Mesendoderm (in vitro differentiated cells): ENCODE data around the gene NHLRC3.
A peak's percentile ranks its signal among the peaks of the same experiment; 100 is the strongest.

ENCODE experiments used
- DNase-seq: peaks from one replicate; pipeline ENCODE4 v3.0.0; 2013
- H2AK5ac ChIP-seq: 2 replicates; pipeline ENCODE4 v1.6.1; 2013; ENCODE audit warnings: low read length, inconsistent platforms
- H2BK120ac ChIP-seq: 2 replicates; pipeline ENCODE4 v1.6.1; 2013; ENCODE audit warnings: low read depth, mild to moderate bottlenecking, low read length, moderate library complexity, mixed read lengths
- H2BK15ac ChIP-seq: replicated peaks from 2 replicates; pipeline ENCODE4 v1.6.1; 2013; ENCODE audit warnings: low read depth, mild to moderate bottlenecking, moderate library complexity
- H2BK5ac ChIP-seq: 2 replicates; pipeline ENCODE4 v1.6.1; 2013; ENCODE audit warnings: low read length, inconsistent platforms
- H3K18ac ChIP-seq: 2 replicates; pipeline ENCODE4 v1.6.1; 2013; ENCODE audit warnings: mild to moderate bottlenecking, low read length, mixed read lengths
- H3K23ac ChIP-seq: one replicate; pipeline ENCODE4 v1.6.1; 2013; ENCODE audit warnings: low read length
- H3K27ac ChIP-seq: 2 replicates; pipeline ENCODE4 v1.5.1; 2013; ENCODE audit warnings: low read depth, mild to moderate bottlenecking, inconsistent platforms, low read length, moderate library complexity
- H3K27me3 ChIP-seq: 2 replicates; pipeline ENCODE4 v1.6.1; 2013; ENCODE audit warnings: low read length, control low read depth, mild to moderate bottlenecking, inconsistent platforms; ENCODE audit not compliant: insufficient read depth, poor library complexity
- H3K36me3 ChIP-seq: 2 replicates; pipeline ENCODE4 v1.6.1; 2013; ENCODE audit warnings: low read length, inconsistent platforms; ENCODE audit not compliant: control insufficient read depth, insufficient read depth
- H3K4ac ChIP-seq: one replicate; pipeline ENCODE4 v1.6.1; 2013; ENCODE audit warnings: low read depth, mild to moderate bottlenecking, low read length, moderate library complexity
- H3K4me1 ChIP-seq: 2 replicates; pipeline ENCODE4 v1.6.1; 2013; ENCODE audit warnings: low read depth, low read length, inconsistent platforms; ENCODE audit not compliant: control insufficient read depth
- H3K4me2 ChIP-seq: 2 replicates; pipeline ENCODE4 v1.6.1; 2013; ENCODE audit warnings: low read length
- H3K4me3 ChIP-seq: 2 replicates; pipeline ENCODE4 v1.5.1; 2013; ENCODE audit warnings: mild to moderate bottlenecking, low read length
- H3K56ac ChIP-seq: one replicate; pipeline ENCODE4 v1.6.1; 2013; ENCODE audit warnings: low read length
- H3K79me1 ChIP-seq: 2 replicates; pipeline ENCODE4 v1.6.1; 2013; ENCODE audit warnings: low read length, inconsistent platforms
- H3K79me2 ChIP-seq: 2 replicates; pipeline ENCODE4 v1.6.1; 2013; ENCODE audit warnings: mild to moderate bottlenecking, low read length; ENCODE audit not compliant: control insufficient read depth, insufficient read depth
- H3K9ac ChIP-seq: 2 replicates; pipeline ENCODE4 v1.6.1; 2013; ENCODE audit warnings: low read length, inconsistent platforms
- H4K5ac ChIP-seq: one replicate; pipeline ENCODE4 v1.6.1; 2013; ENCODE audit warnings: low read length
- H4K8ac ChIP-seq: one replicate; pipeline ENCODE4 v1.6.1; 2013; ENCODE audit warnings: low read depth, mild to moderate bottlenecking, control low read depth, low read length, moderate library complexity
- WGBS: extraction: QIAGEN DNeasy Blood & Tissue Kit; methylation state at CpG from one replicate; pipeline ENCODE4 v1.1.7; 2013; ENCODE audit warnings: low lambda C conversion rate, missing lambda C conversion rate; ENCODE audit not compliant: insufficient coverage; ENCODE audit errors: extremely low coverage; 5-methylcytosine and 5-hydroxymethylcytosine counted together

Gene NHLRC3

DNA sequence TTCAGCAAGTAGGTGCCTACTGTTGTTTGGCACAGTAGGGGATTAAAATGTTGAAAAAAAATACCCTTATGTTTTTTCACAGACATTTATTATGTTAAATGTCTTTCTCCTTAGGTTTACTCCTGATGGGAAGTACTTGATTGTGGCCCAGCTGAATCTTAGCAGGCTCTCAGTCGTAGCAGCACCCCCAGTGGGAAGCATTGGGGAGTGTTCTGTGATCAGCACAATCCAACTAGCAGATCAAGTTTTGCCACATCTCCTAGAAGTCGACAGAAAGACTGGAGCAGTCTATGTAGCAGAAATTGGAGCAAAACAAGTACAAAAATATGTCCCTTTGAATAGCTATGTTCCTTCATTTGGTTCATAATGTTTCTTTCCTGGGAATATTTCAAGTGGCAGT, 9.3 kb downstream of the NHLRC3 start:
- Histone ChIP-seq H3K18ac (no peak overlapping the region), H2BK120ac (no peak overlapping the region), H3K4ac (no peak overlapping the region), H3K27ac (no peak overlapping the region), H3K36me3 (no peaks in the 10 kb centered on the region), H3K4me2 (no peak overlapping the region), H4K5ac (no peak overlapping the region), H3K79me1 (no peaks in the 10 kb centered on the region), H3K27me3 (no peaks in the 10 kb centered on the region), H3K79me2 (no peaks in the 10 kb centered on the region), H4K8ac (no peak overlapping the region), H3K4me3 (no peak overlapping the region), H3K9ac (no peak overlapping the region), H2AK5ac (no peak overlapping the region), H3K23ac (no peak overlapping the region), H2BK5ac (no peak overlapping the region), H3K4me1 (peaks cover 4% of the 10 kb centered on the region), H3K56ac (no peak overlapping the region), H2BK15ac (no peak overlapping the region)
- DNase-seq = peak; percentile 76
- WGBS = no CpG with 5 or more reads among the region's 2 CpGs

DNA sequence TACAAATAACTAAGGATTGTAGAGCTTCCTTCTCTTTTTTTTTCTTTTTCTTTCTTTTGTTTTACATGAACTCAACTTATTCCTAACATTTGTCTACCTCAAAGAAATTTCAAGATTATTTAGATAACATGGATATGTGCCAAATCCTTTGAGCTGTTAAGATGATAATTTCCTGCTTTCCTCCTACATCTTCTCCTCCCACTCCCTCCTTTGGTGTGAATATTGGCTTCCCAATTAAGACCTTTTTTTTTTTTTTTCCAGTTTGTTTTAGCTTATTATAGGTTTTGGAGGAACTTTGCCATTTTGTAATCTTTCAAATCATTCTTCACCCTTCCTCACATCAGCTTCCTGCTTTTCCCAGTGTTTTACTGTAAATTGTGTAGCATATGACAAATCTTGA, 10.6 kb downstream of the NHLRC3 start:
- H3K4me2 ChIP-seq = no peak overlapping the region
- H3K79me1 ChIP-seq = no peaks in the 10 kb centered on the region
- no peak for DNase-seq
- no peaks in the 10 kb centered on the region for H3K79me2 ChIP-seq
- no peak overlapping the region for H4K8ac ChIP-seq
- H3K27me3 ChIP-seq = no peaks in the 10 kb centered on the region
- no peak overlapping the region for H2BK15ac ChIP-seq
- H3K23ac ChIP-seq = no peak overlapping the region
- no peak overlapping the region for H4K5ac ChIP-seq
- H2BK5ac ChIP-seq = no peak overlapping the region
- H3K4me3 ChIP-seq = no peak overlapping the region
- no peaks in the 10 kb centered on the region for H3K36me3 ChIP-seq
- no peak overlapping the region for H3K56ac ChIP-seq
- no peak overlapping the region for H3K9ac ChIP-seq
- H3K27ac ChIP-seq = no peak overlapping the region
- no peak overlapping the region for H2AK5ac ChIP-seq
- H3K18ac ChIP-seq = no peak overlapping the region
- peaks cover 4% of the 10 kb centered on the region for H3K4me1 ChIP-seq
- H2BK120ac ChIP-seq = no peak overlapping the region
- H3K4ac ChIP-seq = no peak overlapping the region

DNA sequence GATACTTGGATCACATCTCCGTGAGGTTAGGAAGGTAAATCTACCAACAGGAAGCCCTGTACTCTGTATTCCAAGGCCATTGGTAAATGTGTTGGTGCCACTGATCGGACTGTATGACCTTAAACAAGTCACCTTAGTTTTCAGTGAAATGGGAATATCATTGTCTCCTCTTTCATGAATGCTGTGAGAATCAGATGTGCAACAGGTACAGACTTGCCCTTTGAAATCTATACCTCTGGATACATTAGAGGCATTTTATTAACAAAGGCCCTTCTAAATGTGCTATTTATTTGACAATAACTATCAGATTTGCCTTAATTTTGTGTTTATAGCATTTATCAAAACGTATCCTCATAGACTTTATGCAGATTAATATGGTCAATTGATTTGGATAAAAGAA, 11.0 kb downstream of the NHLRC3 start:
- Histone ChIP-seq H4K5ac (no peak overlapping the region), H3K23ac (no peak overlapping the region), H3K4me3 (no peak overlapping the region), H2AK5ac (no peak overlapping the region), H3K4ac (no peak overlapping the region), H2BK120ac (no peak overlapping the region), H3K27ac (no peak overlapping the region), H3K56ac (no peak overlapping the region), H3K9ac (no peak overlapping the region), H3K18ac (no peak overlapping the region), H2BK5ac (no peak overlapping the region), H4K8ac (no peak overlapping the region), H3K36me3 (no peaks in the 10 kb centered on the region), H3K27me3 (no peaks in the 10 kb centered on the region), H2BK15ac (no peak overlapping the region), H3K4me2 (no peak overlapping the region), H3K4me1 (peaks cover 4% of the 10 kb centered on the region), H3K79me1 (no peaks in the 10 kb centered on the region), H3K79me2 (no peaks in the 10 kb centered on the region)
- DNase-seq = no peak
- no CpG with 5 or more reads among the region's 3 CpGs for WGBS

DNA sequence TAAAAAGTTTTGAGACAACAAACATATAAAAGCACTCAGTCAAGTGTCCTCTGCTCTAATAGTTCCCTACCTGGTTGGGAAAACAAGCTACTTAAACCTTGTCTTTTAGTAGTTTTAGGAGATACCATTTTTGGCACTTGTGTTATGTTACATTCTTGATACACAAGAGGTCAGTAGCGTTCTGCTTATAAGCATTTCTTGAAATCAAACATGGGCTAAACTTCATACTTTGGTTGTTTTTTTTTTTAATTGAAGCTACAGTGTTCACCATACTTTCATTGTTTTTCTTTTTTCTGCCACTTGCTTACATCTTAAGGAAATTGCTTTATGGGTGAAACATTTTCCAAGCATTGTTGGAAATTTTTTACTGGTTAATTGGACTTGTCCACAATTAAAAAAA, 12.9 kb downstream of the NHLRC3 start:
- Histone ChIP-seq H3K18ac (no peak overlapping the region), H3K4me1 (peaks cover 4% of the 10 kb centered on the region), H4K8ac (no peak overlapping the region), H2BK5ac (no peak overlapping the region), H3K79me1 (no peaks in the 10 kb centered on the region), H3K4ac (no peak overlapping the region), H2BK120ac (no peak overlapping the region), H2AK5ac (no peak overlapping the region), H2BK15ac (no peak overlapping the region), H3K27ac (no peak overlapping the region), H3K4me3 (no peak overlapping the region), H3K79me2 (no peaks in the 10 kb centered on the region), H3K27me3 (no peaks in the 10 kb centered on the region), H4K5ac (no peak overlapping the region), H3K36me3 (no peaks in the 10 kb centered on the region), H3K56ac (no peak overlapping the region), H3K4me2 (no peak overlapping the region), H3K23ac (no peak overlapping the region), H3K9ac (no peak overlapping the region)
- no CpG with 5 or more reads among the region's 1 CpG for whole genome bisulfite sequencing
- DNase-seq = peak; percentile 52

DNA sequence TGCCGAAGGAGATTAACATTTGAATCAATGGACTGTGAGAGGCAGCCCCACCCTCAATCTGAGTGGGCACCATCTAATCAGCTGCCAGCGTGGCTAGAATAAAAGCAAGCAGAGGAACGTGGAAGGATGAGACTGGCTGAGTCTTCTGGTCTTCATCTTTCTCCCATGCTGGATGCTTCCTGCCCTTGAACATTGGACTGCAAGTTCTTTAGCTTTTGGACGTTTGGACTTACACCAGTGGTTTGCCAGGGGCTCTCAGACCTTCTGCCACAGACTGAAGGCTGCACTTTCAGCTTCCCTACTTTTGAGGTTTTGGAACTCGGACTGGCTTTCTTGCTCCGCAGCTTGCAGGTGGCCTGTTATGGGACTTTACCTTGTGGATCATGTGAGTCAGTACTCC, 14.7 kb downstream of the NHLRC3 start:
- WGBS = no CpG with 5 or more reads among the region's 6 CpGs
- Histone ChIP-seq H3K18ac (no peak overlapping the region), H2BK15ac (no peak overlapping the region), H2BK120ac (no peak overlapping the region), H3K9ac (no peak overlapping the region), H3K79me2 (no peaks in the 10 kb centered on the region), H3K36me3 (no peaks in the 10 kb centered on the region), H4K8ac (no peak overlapping the region), H3K4me3 (no peak overlapping the region), H3K4me1 (peaks cover 4% of the 10 kb centered on the region), H2BK5ac (no peak overlapping the region), H3K23ac (no peak overlapping the region), H3K79me1 (no peaks in the 10 kb centered on the region), H3K4me2 (no peak overlapping the region), H3K4ac (no peak overlapping the region), H2AK5ac (no peak overlapping the region), H3K56ac (no peak overlapping the region), H4K5ac (no peak overlapping the region), H3K27ac (no peak overlapping the region), H3K27me3 (no peaks in the 10 kb centered on the region)
- no peak for DNase-seq

DNA sequence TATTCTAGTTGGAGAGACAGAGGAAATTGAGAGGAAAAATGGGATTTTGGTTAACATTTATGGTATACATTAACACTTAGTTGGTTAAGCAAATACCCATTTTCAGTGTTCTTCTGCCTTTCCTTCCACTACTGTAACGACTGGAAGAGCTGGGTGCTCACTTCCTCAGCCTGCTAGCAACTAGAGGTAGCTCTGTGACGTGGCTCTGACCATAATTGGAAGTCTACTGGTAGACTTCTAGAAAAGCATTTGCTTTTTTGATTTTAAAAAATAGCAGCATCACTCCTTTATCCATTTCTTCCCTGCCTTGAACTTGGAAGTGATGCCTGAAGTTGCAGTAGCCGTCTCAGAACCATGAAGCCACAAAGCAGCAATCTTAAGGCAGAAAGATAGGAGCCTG, 15.9 kb downstream of the NHLRC3 start:
- Histone ChIP-seq H3K9ac (no peak overlapping the region), H2BK120ac (no peak overlapping the region)
- WGBS = no CpG with 5 or more reads among the region's 3 CpGs

More for the DNA sequence above, 15.9 kb downstream of the NHLRC3 start:
- Histone ChIP-seq H4K5ac (no peak overlapping the region), H3K4me1 (no peaks in the 10 kb centered on the region), H3K79me1 (no peaks in the 10 kb centered on the region), H3K23ac (no peak overlapping the region), H2BK5ac (no peak overlapping the region), H3K36me3 (no peaks in the 10 kb centered on the region), H3K56ac (no peak overlapping the region), H2BK15ac (no peak overlapping the region), H2AK5ac (no peak overlapping the region), H3K79me2 (no peaks in the 10 kb centered on the region), H3K4ac (no peak overlapping the region), H3K27me3 (no peaks in the 10 kb centered on the region), H3K4me3 (no peak overlapping the region), H4K8ac (no peak overlapping the region), H3K4me2 (no peak overlapping the region), H3K27ac (no peak overlapping the region), H3K18ac (no peak overlapping the region)
- DNase-seq = no peak
